Right cardiac atrium (tissue), 5 donors: Measurements from ENCODE around the gene GIMAP8. TPM values are rescaled to one million over a fixed set of nuclear protein-coding genes. Genes with fewer than 3 reads are reported as not detected.
A peak's percentile ranks its signal among the peaks of the same experiment; 100 is the strongest.

Experiments used
- ATAC-seq, 2 donors: fragments of 200-7000 bp; cut with Tn5 transposase; one replicate each; pipeline versions ENCODE4 v1.8.0 to v1.9.1; 2020; ENCODE audit warnings: moderate library complexity in 2 of 2, mild to moderate bottlenecking in 1 of 2
- DNase-seq, 3 donors: peaks; one replicate each; pipeline ENCODE4 v3.0.0-alpha.2; 2020
- H3K27ac ChIP-seq: one replicate; pipeline ENCODE4 v1.5.1; 2013; ENCODE audit warnings: mild to moderate bottlenecking, low read length, control low read depth, moderate library complexity
- H3K27me3 ChIP-seq: one replicate; pipeline ENCODE4 v1.6.1; 2013; ENCODE audit not compliant: control insufficient read depth, insufficient read depth
- H3K4me1 ChIP-seq: one replicate; pipeline ENCODE4 v1.6.1; 2013; ENCODE audit warnings: low read length; ENCODE audit not compliant: control insufficient read depth, insufficient read depth
- H3K4me3 ChIP-seq: one replicate; pipeline ENCODE4 v1.5.1; 2013; ENCODE audit warnings: low read length, control low read depth
- H3K9me3 ChIP-seq: one replicate; pipeline ENCODE4 v1.6.1; 2013; ENCODE audit warnings: low read length; ENCODE audit not compliant: control insufficient read depth
- WGBS: extraction: QIAGEN DNeasy Blood & Tissue Kit; methylation state at CpG from one replicate; pipeline ENCODE4 v1.1.7; 2013; 5-methylcytosine and 5-hydroxymethylcytosine counted together
- intact Hi-C, 4 donors: fragments of 100-400 bp; cut with DNase I; formaldehyde crosslinking; loops; one replicate each; pipeline versions ENCODE4 v1.11.0 to v1.14.0; 2022 to 2023
- polyA plus RNA-seq: library from polyadenylated mRNA; stranded (reverse); fragments of 200-250 nt; gene quantifications from one replicate; pipeline ENCODE4 v1.2.3, GENCODE V29; 2013
- total RNA-seq, 4 donors: library from RNA; stranded (reverse); fragmentation: NEBNext Ultra II Directional; extraction: Animal tissue kit (Norgen Biotek cat#: 25700); gene quantifications; one replicate each; pipeline ENCODE4 v1.2.1, GENCODE V29; 2021
- donor health status: healthy with polysubstance abuse.
- donor health status: DM: no; HTN: yes; CAD: no.
- donor health status: DM: no; HTN: no; CAD: no.
- donor health status: DM: no; HTN: yes; CAD: no; lungs with severe emphysema.
- donor health status: DM: yes; HTN: yes; CAD: no.

Gene GIMAP8
- total and polyA plus RNA-seq, 5 donors, result 11.4 to 21.0 (median 12.2) TPM

- Histone ChIP-seq H3K4me3 (no peak overlapping the region), H3K4me1 (no peaks in the 10 kb centered on the region), H3K27me3 (no peaks in the 10 kb centered on the region), H3K9me3 (no peaks in the 10 kb centered on the region), H3K27ac (no peak overlapping the region)
- intact Hi-C loops, result no loop called here
- WGBS, result 44% methylated on average over 11 of the region's 11 CpGs
- no peak for ATAC-seq
- peak in 1 of 3 donors; percentile 38 for DNase-seq
Observed at GRCh38 chr7:150428671-150429451, 21.6 kb upstream of the GIMAP8 start.

GRCh38 chr7:150429699-150430098 is 20.7 kb upstream of the GIMAP8 start:
- Histone ChIP-seq H3K4me1 (no peaks in the 10 kb centered on the region), H3K27me3 (no peaks in the 10 kb centered on the region), H3K9me3 (no peaks in the 10 kb centered on the region), H3K27ac (no peak overlapping the region), H3K4me3 (no peak overlapping the region)
- WGBS, result 78% methylated on average over 8 of the region's 8 CpGs
- ATAC-seq (no peak), DNase-seq (no peak)
- intact Hi-C loops, result no loop called here

DNA sequence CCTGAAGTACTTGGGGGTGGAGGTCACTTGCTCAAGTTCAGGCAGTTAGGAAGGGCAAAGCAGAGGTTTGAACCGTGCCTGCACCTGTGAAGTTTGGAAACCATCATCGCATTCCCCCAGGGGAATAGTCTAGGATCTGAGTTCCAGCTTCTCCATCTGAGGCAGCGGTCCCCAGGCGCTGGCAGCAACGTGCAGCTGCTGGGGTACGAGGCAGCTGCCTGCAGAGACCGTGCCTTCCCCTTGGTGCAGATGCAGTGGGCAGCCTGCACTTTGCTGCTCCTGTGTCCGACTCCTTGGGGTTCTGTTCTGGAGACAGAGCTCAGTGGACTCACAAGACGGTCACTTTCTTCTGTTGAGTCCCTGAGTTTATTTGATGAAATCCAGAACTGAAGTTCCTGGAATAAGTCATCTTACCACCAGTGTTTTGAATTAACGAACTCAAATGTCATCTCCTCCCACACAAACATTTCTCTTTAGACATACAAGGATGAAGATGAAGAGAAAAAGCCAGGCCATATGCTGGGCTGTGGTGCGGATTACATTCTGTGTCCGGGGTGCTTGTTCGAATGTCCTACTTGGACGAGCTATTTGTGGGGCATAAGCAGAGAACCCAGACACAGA is 19.9 kb upstream of the GIMAP8 start:
- DNase-seq, result no peak
- intact Hi-C loops, result no loop called here
- 86% methylated on average over 14 of the region's 14 CpGs for WGBS
- ATAC-seq, result no peak
- no peak overlapping the region for H3K27ac ChIP-seq
- H3K4me3 ChIP-seq, result no peak overlapping the region
- no peaks in the 10 kb centered on the region for H3K4me1 ChIP-seq
- H3K9me3 ChIP-seq, result no peaks in the 10 kb centered on the region
- H3K27me3 ChIP-seq, result no peaks in the 10 kb centered on the region

GRCh38 chr7:150431839-150432658 is 18.4 kb upstream of the GIMAP8 start:
- 88% methylated on average over 7 of the region's 7 CpGs for WGBS
- intact Hi-C loops, result no loop called here
- DNase-seq, result no peak

DNA sequence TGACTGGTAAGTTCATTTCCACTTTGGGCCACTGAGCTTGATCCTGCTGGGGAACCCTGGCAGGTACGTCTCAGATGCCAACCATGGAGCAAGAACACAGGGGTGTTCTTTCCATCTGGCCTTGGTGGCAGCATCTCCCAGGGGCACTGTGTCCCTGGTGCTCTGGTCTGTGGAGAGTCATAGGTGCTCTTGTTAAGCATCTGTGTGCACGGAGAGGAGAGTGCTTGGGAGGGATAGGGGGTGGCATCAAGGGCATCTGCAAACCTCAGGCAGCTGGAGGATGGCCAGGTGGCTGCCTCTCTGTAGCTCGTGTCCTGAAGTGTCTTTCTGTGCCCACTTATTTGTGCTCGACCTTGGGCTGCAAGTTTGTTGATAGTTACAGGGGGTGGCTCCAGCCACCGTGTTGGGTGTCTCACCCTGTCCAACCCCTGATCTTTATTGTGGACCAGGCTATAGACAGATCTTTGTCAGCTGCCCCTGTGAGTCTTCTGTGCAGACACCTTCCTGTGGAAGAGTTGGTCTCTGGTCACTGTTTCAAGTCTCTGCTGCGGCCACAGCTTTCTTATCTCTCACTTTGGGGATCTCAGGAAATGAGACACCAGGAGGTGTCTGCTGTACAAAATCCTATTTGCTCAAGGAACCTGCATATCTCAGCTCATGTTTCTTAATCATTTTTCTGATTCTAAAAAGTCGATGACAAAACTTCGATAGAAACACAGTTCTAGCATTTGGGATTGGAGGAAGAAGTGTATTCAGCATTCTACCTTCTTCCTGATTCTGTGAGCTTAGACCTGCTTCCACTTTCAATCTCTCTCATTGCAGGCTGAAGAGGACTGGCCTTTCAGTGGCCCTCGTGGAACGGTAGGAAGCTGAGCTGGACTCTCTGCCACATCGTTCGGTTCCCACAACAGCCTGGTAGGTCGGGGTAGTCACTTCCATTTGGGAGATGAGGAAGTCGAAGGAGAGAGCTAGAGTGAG is 17.2 kb upstream of the GIMAP8 start:
- Histone ChIP-seq H3K4me1 (no peaks in the 10 kb centered on the region), H3K27ac (no peak overlapping the region), H3K27me3 (no peaks in the 10 kb centered on the region), H3K9me3 (no peaks in the 10 kb centered on the region), H3K4me3 (no peak overlapping the region)
- ATAC-seq (peak; percentile 27 to 33), DNase-seq (no peak)
- 63% methylated on average over 14 of the region's 14 CpGs for WGBS
- intact Hi-C loops, result no loop called here

More at GRCh38 chr7:150431839-150432658, 18.4 kb upstream of the GIMAP8 start:
- no peaks in the 10 kb centered on the region for H3K9me3 ChIP-seq
- no peaks in the 10 kb centered on the region for H3K4me1 ChIP-seq
- H3K4me3 ChIP-seq, result no peak overlapping the region
- H3K27ac ChIP-seq, result no peak overlapping the region
- no peak for ATAC-seq
- H3K27me3 ChIP-seq, result no peaks in the 10 kb centered on the region

DNA sequence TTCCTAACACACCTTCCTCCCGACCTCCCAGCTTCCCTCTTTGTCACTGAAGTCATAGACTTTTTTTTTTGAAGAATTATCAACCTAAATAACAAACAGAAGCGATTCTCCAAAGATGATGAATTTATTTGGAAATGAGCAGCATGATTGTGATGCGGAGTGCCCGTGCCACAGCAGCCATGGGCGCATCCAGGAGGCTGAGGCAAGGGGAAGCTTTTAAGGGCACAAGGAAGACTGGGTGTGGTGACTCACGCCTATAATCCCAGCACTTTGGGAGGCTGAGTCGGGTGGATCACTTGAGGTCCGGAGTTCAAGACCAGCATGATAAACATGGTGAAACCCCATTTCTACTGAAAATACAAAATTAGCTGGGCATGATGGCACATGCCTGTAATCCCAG is 16.2 kb upstream of the GIMAP8 start:
- WGBS, result 81% methylated on average over 8 of the region's 8 CpGs
- Histone ChIP-seq H3K9me3 (no peaks in the 10 kb centered on the region), H3K4me3 (no peak overlapping the region), H3K27me3 (no peaks in the 10 kb centered on the region), H3K4me1 (no peaks in the 10 kb centered on the region), H3K27ac (no peak overlapping the region)
- DNase-seq (no peak), ATAC-seq (no peak)
- intact Hi-C loops, result no loop called here

DNA sequence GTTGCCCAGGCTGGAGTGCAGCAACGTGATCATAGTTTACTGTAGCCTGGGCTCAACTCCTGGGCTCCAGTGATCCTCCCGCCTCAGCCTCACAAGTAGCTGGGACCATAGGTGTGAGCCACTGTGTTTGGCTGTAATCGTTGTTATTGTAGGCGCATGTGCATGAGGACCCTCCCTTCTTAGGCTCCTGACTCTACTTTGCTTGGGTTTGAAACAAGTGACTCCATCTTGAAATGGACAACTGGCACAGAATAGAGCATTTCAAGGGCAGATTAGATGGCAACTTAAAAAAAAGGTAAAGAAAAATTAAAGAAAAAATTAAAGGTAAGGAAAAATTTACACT is 15.4 kb upstream of the GIMAP8 start:
- no peaks in the 10 kb centered on the region for H3K9me3 ChIP-seq
- 80% methylated on average over 4 of the region's 4 CpGs for WGBS
- H3K27me3 ChIP-seq, result no peaks in the 10 kb centered on the region
- intact Hi-C loops, result no loop called here
- DNase-seq (no peak), ATAC-seq (no peak)
- no peaks in the 10 kb centered on the region for H3K4me1 ChIP-seq
- no peak overlapping the region for H3K4me3 ChIP-seq
- no peak overlapping the region for H3K27ac ChIP-seq

GRCh38 chr7:150435390-150436073 is 14.9 kb upstream of the GIMAP8 start:
- H3K9me3 ChIP-seq, result no peaks in the 10 kb centered on the region
- no peak overlapping the region for H3K27ac ChIP-seq
- H3K4me3 ChIP-seq, result no peak overlapping the region
- no peaks in the 10 kb centered on the region for H3K4me1 ChIP-seq
- 70% methylated on average over 8 of the region's 8 CpGs for WGBS
- peak in 1 of 2 donors; percentile 36 for ATAC-seq
- intact Hi-C loops, result no loop called here
- no peak for DNase-seq
- no peaks in the 10 kb centered on the region for H3K27me3 ChIP-seq

DNA sequence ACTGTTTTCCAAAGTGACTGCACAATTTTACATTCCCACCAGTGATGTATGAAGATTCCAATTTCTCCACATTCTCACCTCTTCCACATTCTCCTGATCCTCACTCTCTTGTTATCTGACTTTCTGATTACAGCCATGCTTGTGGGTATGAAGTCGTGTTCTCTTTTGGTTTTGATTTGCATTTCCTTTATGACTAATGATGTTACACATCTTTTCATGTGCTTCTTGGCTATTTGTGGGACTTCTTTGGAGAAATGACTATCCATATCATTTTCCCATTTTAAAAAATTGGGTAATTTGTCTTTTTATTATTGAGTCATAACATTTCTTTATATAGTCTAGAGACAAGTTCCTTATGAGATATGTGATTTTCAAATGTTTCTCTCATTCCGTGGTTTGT is 10.5 kb upstream of the GIMAP8 start:
- H3K4me1 ChIP-seq, result no peaks in the 10 kb centered on the region
- DNase-seq (no peak), ATAC-seq (no peak)
- peaks cover 3% of the 10 kb centered on the region for H3K9me3 ChIP-seq
- 54% methylated on average over 2 of the region's 2 CpGs for WGBS
- H3K27me3 ChIP-seq, result no peaks in the 10 kb centered on the region
- no peak overlapping the region for H3K4me3 ChIP-seq
- no peak overlapping the region for H3K27ac ChIP-seq
- intact Hi-C loops, result no loop called here

DNA sequence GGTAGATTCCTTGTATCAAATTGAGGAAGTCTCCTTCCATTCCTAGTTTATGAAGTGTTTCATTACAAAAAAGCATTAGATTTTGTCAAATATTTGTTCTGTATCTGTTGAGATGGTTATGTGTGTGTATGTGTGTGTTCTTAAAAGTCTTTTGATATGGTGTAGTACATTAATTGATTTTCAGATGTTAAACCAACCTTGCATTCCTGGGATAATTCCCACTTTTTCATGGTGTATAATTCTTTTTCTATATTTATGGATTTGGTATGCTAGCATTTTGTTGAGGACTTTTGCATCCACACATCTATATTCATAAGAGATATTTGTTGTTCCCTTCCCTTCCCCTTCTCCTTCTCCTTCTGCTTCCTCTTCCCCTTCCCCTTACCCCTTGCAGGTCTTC is 8.9 kb upstream of the GIMAP8 start:
- no peak overlapping the region for H3K27ac ChIP-seq
- peaks cover 3% of the 10 kb centered on the region for H3K9me3 ChIP-seq
- no peak overlapping the region for H3K4me3 ChIP-seq
- no peaks in the 10 kb centered on the region for H3K27me3 ChIP-seq
- intact Hi-C loops, result no loop called here
- ATAC-seq (no peak), DNase-seq (no peak)
- no peaks in the 10 kb centered on the region for H3K4me1 ChIP-seq
